Renal cortical epithelial cell (primary cell): ENCODE results near the gene TTI1. TPM values are rescaled to one million over a fixed set of nuclear protein-coding genes. Genes with fewer than 3 reads are reported as not detected.
"Not testable (repeated sequence)": the region's sequence is repeated elsewhere in the genome, so short reads cannot be mapped to it uniquely, and the experiment has no call there.

Source experiments
- DNase-seq: peaks from one replicate; pipeline ENCODE4 v3.0.0-alpha.2; 2011; ENCODE audit warnings: low read depth
- total RNA-seq: library from RNA; depleted of rRNA; stranded (reverse); fragments of >200 nt; gene quantifications from 2 replicates; pipeline ENCODE4 v1.2.3, GENCODE V29; 2014

Gene TTI1
- total RNA-seq, 1 donor from 2014 or later: 20.6 TPM

DNA sequence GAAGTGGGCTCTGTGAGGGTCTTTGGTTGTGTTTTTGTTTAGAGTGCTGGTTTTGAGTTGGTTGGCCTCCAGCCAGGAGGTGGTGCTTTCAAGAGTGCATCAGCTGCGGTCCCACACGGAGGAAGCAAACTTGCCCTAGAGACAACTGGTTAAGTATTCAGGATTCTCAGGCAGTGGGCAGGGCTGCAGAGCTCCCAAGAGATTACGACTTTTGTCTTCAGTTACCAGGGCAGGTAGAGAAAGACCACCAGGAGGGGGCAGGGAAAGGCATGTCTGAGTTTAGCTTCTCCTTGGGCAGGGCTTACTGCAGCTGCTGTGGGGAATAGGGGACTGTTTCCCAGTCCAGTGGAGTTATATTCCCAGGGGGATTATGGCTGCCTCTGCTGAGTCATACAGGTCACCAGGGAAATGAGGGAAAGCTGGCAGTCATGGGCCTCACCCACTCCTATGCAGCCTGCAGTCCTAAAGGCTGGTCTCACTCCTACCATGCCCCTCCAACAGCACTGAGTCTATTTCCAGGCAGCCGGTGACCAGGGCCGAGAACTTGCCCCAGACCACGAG is 64.3 kb downstream of the TTI1 start:
- no peak for DNase-seq

DNA sequence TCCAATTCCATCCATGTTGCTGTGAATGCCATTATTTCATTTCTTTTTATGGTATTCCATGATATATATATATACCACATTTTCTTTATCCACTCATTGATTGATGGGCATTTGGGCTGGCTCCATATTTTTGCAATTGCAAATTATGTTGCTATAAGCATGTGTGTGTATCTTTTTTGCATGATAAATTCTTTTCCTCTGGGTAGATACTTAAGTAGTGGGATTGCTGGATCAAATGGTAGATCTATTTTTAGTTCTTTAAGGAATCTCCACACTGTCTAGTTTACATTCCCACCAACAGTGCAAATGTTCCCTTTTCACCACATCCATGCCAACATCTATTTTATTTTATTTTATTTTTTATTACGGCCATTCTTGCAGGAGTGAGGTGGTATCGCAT is 69.8 kb downstream of the TTI1 start:
- not testable (repeated sequence) for DNase-seq

DNA sequence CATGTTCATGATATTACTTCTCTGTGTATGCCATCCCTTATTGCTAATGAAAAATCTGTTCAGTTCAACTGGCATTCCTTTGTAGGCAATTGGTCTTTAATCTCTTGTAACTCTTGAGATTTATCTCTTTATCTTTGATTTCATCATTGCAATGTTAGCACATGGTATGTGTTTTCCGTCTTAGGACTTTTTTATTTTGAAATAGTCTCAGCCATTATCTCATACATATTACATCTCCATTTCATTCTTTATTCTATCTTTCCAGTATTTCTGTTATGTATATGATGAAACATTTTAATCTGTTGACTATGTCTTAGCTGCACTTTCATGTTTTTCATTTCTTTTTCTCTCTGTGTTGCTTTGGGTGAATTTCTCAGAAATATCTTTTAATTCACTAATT is 72.2 kb downstream of the TTI1 start:
- DNase-seq: no peak

DNA sequence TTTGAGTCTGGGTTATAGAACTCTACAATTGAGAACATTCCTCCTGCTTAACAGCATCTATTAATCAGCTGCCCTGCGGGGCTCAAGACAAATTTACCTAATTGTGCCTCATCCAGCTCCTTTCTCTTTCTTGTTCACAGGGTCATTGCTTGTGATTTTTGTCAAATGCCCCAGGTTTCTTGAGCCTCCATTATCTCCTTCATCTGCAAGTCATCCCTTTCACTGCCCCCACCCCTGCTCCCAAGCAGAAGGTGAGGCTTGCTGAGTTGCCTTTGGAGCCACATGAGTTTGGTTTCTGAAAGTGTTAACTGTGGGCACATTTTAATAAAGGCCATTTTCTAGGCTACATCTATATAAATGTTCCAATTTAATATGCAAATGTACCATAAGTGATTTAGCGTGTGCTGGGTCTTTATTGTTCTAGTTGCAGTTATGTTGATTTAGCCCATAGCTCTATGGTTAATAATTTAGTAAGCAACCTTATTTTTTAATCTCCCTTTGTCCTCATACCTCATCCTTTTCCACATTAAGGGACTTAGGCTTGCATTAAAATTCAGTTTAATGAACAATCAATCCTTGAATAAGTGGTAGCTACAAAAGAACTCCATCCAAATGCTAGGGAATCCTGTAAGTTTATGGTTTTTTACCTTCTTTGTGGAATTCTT is 74.3 kb downstream of the TTI1 start:
- no peak for DNase-seq

DNA sequence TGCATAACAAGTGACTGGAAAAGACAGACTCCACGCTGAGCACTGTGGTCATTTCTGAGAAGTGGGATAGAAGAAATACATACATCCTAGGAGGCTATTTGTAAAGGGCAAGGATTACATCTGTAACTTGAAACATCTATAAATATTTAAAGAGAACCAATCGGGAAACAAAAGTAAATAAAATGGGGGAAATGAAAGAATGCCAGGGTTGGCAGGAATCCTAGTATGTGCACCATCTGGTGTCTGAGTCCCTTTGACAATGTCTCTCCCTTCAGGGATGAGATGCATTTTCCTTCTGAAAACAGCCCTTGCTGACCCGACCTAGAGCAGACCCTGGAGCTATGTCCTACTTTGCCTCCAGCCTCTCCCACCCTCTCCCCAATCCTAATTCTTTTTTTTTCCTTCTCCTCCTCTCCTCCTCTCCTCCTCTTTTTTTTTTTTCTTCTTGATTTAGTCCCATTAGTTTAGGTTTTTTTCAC is 77.1 kb downstream of the TTI1 start:
- DNase-seq: no peak

DNA sequence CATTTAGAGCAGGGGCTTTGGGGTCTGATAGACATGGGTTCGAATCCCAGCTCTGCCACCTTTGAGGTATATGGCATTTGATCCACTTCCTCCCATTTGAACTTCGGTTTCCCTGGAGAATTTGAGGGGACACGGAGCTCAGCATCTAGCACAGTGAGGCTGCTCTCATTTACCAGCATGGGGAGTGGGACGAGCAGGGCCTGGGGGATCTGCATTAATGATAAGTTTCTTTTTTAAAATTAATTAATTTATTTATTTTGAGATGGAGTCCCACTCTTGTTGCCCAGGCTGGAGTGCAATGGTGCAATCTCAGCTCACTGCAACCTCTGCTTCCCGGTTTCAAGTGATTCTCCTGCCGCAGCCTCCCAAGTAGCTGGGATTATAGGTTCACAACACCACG is 77.7 kb downstream of the TTI1 start:
- DNase-seq: no peak

DNA sequence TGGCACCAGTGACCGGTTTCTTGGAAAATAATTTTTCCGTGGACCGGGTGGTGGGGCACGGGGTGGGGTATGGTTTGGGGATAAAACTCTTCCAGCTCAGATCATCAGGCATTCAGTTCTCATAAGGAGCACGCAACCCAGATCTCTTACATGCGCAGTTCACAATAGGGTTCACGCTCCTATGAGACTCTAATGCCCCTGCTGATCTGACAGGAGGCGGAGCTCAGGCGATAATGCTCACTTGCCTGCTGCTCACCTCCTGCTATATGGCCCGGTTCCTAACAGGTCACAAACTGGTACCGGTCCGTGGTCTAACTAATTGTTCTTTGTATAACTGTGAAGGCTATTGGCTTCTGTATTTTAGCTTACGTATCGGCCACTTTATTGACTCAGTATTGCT is 78.6 kb downstream of the TTI1 start:
- DNase-seq: no peak

DNA sequence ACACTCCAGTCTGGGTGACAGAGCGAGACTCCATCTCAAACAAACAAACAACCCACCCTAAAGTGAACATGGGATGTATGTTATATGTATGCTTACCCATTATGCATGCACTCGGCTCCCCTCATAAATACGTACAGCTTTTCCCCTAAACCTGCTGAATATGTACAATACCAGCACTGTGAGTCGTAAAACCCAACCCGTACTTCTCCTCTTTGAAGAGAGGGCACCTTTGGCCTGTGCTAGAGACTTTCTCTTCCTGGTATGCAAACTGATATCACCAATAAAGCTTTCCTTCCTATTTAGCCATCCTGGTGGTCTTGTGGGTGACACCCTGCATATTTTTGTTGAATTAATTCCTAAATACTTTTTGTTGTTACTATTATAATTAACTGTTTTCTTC is 79.1 kb downstream of the TTI1 start:
- no peak for DNase-seq

DNA sequence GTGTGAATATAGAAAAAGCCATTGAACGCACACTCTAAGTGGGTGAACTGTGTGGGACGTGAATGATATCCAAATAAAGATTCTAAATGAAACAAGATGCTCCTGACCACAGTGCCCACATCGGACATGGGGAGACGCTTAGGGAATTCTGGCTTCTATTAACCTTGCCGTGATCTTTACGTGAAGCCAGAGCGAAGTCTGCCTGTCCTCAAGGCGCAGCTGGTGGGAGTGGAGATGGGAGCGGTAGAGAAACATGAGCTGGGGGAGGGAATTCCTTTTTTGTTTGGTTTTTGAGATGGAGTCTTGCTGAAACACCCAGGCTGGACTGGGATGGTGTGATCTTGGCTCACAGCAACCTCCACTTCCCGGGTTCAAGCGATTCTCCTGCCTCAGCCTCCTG is 84.3 kb downstream of the TTI1 start:
- DNase-seq: no peak

DNA sequence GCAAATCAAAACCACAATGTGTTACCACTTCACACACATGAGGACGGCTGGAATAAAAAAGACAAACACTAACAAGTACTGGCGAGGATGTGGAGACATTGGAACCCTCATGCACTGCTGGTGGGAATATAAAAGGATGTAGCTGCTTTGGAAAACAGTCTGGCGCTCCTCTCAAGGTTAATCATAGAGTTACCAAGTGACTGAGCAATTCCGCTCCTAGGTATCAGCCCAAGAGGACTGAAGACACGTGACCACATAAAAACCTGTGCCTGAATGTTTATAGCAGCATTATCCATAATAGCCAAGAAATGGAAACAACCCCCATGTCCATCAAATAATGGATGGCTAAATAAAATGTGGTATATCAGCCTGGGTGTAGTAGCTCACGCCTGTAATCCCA is 85.3 kb downstream of the TTI1 start:
- DNase-seq: no peak

DNA sequence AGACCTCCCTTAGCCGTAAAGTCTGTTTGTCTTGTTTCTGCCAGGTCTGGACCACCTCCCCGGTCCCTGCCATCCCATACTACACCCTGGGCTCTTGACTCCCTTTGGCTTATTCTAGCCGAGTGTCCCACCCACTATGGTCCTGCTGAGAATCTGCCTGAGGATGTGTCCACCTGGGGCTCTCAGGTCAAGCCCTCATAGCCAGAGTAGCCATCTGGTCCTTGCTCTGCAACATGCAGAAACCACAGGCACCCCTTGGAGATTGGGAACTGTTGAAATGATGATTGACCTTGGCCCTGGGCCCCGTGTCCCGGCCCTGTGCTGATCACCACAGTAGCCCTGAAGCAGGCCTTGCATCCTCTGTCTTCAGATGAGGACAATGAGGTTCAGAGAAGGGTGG is 86.3 kb downstream of the TTI1 start:
- no peak for DNase-seq

DNA sequence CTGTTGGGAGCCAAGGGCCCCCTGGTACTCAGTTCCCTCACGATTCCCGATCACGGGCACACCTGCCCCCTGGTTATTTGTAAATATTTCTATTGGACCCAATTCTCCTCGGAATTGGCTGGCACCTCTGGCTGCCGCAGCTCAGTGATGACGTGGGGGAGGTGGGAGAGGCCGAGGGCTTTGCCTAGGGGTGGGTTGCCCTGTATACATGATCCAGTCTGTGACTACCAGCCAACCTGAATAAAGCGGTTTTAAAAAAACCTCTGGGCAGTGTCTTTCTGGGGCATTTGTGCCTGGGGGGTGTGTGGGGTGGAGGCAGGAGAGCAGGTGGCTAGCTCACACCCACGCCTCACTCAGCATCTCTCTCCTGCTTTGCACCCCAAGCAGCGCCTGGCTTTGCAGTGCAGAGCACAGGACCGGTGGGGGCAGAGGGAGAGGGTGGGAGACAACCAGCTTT is 88.1 kb downstream of the TTI1 start:
- no peak for DNase-seq

DNA sequence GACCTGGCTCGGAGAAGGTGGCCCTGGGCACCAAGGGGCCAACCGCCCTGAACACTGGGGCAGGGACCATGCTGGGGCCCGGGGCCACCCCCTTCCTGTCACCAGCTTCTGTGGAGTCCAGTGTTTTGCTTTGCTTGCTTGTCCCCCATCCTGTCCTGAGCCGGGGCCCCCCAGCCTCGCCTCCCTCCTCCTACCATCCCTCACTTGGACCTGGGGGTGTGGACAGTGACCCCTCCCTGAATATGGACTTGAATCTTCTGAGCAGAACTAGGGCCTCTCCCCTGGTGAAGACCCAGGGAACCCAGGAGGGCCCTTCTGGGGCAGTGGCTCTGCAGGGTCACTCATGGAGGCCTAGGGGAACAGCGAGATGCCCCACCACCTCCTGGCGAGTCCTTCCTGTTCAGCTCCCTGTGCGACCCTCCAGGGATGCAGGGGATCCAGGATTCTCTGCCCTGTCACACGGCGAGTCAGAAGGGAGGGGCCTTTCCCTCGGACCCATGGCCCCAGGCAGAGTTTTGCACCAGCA is 88.7 kb downstream of the TTI1 start:
- no peak for DNase-seq

DNA sequence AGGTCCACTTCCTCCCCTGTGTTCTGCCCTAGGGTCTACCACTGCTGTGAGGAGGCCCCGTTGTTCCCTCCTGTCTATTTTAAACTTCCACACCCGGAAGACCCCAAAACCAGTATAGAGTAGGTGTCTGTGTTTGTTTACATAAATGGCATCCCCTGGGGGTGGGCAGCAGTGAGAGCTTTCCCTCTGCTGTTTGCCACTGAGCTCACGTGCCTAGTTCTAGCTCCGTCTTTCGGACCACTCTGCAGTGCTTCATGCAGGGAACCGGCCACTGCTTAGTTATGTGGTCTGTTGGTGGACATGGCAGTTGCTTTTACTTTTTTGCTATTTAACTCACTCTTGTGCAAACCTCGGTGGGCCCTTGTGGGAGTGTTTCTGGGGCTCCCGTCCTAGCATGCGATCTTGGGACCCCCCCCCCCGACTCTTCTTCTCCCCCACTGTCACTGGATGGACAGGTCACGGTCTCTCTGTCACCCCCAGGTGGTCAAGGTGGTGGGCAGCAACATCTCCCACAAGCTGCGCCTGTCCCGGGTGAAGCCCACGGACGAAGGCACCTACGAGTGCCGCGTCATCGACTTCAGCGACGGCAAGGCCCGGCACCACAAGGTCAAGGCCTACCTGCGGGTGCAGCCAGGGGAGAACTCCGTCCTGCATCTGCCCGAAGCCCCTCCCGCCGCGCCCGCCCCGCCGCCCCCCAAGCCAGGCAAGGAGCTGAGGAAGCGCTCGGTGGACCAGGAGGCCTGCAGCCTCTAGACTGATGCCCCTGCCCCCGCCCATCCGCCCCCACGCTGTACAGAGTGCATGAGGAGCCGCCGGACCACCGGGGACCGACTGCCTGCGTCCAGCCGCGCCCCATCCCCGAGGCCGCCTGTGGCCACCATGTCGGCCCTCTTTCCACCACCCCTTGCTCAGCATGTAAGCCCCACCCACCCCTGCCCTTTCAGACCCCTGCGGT is 89.5 kb downstream of the TTI1 start:
- DNase-seq: no peak

DNA sequence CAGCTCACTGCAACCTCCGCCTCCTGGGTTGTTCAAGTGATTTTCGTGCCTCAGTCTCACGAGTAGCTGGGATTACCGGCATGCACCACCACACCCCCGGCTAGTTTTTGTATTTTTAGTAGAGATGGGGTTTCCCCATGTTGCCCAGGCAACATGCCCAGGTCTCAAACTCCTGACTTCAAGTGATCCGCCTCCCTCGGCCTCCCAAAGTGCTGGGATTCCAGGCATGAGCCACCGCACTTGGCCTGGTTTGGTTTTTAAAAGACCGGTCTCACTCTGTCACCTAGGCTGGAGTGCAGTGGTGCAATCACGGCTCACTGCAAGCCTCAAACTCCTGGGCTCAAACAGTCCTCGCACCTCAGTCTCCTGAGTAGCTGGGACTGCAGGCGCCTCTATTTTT is 90.2 kb downstream of the TTI1 start:
- no peak for DNase-seq

DNA sequence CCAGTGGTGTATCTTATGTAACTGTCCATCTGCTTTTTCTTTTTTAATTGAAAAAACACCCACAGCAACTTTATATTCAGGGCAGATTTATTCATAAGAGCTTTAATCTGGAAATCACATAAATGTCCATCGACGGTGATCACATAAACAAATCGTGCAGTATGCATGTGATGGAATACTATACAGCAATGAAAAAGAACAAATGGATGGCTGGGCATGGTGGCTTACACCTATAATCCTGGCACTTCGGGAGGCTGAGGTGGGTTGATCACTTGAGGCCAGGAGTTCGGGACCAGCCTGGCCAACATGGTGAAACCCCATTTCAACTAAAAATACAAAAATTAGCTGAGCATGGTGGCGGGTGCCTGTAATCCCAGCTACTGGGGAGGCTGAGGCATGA is 91.3 kb downstream of the TTI1 start:
- no peak for DNase-seq

DNA sequence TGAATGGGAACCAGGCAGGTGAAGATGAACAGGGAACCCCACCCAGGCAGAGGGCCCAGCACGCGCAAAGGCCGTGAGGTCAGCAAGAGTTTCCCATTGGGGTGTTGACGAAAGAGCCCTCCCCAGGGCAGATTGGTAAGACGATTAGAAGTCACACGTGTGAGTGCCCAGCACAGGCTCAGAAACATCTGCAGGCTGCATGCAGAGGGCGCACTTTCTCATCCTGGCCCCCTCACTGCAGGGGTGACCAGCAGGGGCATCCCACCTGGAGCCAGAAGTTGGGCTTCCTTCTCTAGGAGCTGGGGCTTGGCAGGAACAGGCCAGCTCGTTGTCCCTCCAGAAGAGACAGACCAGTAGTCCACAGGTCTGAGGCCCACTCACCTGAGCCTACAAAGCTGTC is 91.9 kb downstream of the TTI1 start:
- no peak for DNase-seq

DNA sequence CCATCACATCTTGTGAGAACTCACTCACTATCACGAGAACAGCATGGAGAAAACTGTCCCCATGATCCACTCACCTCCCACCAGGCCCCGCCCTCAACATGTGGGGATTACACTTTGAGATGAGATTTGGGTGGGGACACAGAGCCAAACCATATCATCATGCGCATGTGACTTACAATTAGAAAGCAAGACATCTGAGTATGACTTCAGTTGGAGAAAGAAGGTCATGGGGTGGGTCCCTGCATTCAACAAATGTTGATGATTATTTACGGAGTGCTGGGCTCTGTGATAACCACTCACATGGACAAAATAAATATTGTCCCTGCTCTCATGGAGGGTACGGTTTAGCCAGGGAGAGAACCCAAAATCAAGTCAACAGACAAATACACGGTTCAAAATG is 92.4 kb downstream of the TTI1 start:
- DNase-seq: no peak

DNA sequence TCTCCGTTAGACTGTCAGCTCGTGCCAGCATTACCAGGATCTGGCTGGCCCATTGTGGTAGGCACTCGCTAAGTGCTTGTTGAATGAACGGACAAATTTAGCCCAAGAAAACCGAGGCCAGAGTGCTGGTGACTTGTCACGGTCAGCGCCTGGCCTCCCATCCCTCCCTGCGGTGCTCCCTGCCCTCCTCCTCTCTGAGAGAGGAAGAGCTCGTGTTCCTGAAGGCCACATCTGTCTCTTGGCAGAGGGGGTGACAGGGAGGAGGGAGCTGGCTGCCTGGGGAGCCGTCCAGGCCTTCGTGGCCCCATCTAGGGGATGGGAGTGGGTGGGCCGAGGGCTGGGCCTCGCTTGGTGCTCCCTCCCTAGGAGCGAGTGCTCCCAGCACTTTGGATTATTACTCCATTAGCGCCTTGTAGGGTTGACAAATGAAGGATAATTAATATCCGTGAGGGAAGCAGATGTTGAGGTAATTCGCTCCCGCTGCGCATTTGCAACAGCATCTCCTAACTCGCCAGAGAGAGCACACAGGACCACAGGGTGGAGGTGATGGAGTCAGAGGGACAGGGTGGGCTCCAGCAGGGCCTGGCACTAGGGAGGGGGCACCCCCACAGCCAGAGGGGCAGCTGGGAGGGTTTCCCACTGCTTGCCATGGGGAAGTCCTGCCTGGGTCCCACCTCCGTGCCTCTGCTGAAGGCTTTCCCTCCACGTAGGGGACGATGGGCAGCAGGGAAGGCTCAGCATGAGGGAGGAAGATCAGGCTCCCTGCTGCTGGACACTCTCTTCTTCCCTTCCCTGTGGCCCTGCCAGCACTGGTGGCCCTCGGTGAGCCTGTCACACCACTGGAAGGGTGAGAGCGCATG is 93.3 kb downstream of the TTI1 start:
- no peak for DNase-seq

DNA sequence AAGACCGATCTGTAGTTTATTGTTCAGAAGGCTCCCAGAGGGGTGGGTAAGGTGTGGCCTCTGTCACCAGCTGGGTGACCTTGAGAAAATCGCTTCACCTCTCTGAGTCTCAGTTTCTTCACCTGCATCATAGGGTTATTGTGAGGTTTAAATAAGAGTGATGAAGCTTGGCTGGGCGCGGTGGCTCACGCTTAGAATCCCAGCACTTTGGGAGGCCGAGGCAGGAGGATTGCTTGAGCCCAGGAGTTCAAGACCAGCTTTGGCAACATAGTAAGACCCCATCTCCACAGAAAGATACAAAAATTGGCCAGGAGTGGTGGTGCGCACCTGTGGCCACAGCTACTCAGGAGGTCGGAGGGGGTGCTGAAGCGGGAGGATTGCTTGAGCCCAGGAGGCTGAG is 94.3 kb downstream of the TTI1 start:
- DNase-seq: no peak

DNA sequence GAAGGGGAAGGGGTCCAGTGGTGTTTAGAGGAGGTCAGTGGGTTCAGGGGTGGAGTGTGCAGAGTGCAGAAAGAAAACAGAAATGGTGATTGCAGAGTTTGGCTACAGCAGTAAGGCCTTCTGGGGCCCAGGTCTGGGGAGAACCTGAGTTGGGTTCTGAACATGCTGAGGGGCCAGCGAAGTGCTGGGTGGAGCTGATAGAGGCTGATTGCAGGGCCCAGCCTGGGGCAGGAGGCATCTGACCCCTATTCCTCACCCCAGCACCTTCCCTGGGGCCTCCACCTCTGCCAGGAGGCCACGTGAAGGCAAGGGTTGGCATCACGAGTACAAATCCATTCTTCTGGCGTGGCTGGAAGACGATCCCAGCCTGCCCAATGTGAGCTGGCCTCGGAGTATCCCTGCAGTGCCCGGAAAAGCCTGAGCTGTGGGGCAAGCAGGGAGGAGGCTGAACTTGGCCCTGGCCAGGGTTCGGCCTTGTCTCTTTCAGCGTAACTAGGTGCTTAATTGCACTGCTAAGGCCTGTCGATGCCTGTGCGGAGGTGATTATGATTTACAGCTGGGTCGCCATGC is 95.0 kb downstream of the TTI1 start:
- DNase-seq: no peak
